Endodermal cell (in vitro differentiated cells): ENCODE measurements around the gene PSEN2. TPM values are rescaled to one million over a fixed set of nuclear protein-coding genes. Genes with fewer than 3 reads are reported as not detected.
A peak's percentile ranks its signal among the peaks of the same experiment; 100 is the strongest.

Experiments used
- DNase-seq: peaks from one replicate; pipeline ENCODE4 v3.0.0-alpha.2; 2017
- H3K27ac ChIP-seq: 2 replicates; pipeline ENCODE4 v1.5.1; 2013; ENCODE audit warnings: mild to moderate bottlenecking, low read depth, low read length, moderate library complexity
- H3K27me3 ChIP-seq: 2 replicates; pipeline ENCODE4 v1.6.1; 2013; ENCODE audit warnings: mild to moderate bottlenecking, low read length, moderate library complexity; ENCODE audit not compliant: insufficient read depth, control insufficient read depth, poor library complexity, severe bottlenecking
- H3K36me3 ChIP-seq: 2 replicates; pipeline ENCODE4 v1.7.0; 2013; ENCODE audit warnings: mild to moderate bottlenecking, low read length, moderate library complexity; ENCODE audit not compliant: control insufficient read depth, insufficient read depth
- H3K4me1 ChIP-seq: one replicate; pipeline ENCODE4 v1.7.0; 2013; ENCODE audit warnings: low read length; ENCODE audit not compliant: control insufficient read depth, insufficient read depth
- H3K4me3 ChIP-seq: 2 replicates; pipeline ENCODE4 v1.5.1; 2013; ENCODE audit warnings: mild to moderate bottlenecking, low read length, moderate library complexity
- H3K9ac ChIP-seq: 2 replicates; pipeline ENCODE4 v1.6.1; 2013; ENCODE audit warnings: mild to moderate bottlenecking, low read length, moderate library complexity; ENCODE audit not compliant: poor library complexity, severe bottlenecking; ENCODE audit errors: extremely low read depth
- H3K9me3 ChIP-seq: 2 replicates; pipeline ENCODE4 v1.6.1; 2013; ENCODE audit warnings: mild to moderate bottlenecking, low read length, moderate library complexity; ENCODE audit not compliant: control insufficient read depth
- H3K27ac Mint-ChIP-seq: 2 replicates; pipeline ENCODE4 v1.8.0; 2020; ENCODE audit warnings: mixed read lengths
- H3K27me3 Mint-ChIP-seq: 2 replicates; pipeline ENCODE4 v1.8.0; 2021; ENCODE audit warnings: mild to moderate bottlenecking, mixed read lengths; ENCODE audit not compliant: insufficient read depth
- H3K36me3 Mint-ChIP-seq: 2 replicates; pipeline ENCODE4 v1.8.0; 2020; ENCODE audit warnings: low read depth, mixed read lengths
- H3K4me1 Mint-ChIP-seq: 2 replicates; pipeline ENCODE4 v1.8.0; 2020; ENCODE audit warnings: mixed read lengths
- H3K4me3 Mint-ChIP-seq: 2 replicates; pipeline ENCODE4 v1.8.0; 2020; ENCODE audit warnings: mild to moderate bottlenecking, moderate library complexity, mixed read lengths
- H3K9me3 Mint-ChIP-seq: 2 replicates; pipeline ENCODE4 v1.8.0; 2020; ENCODE audit warnings: mild to moderate bottlenecking, mixed read lengths
- WGBS, 2 experiments: methylation state at CpG; one replicate each; pipeline versions ENCODE4 v1.1.5 to v1.1.7; 2013; ENCODE audit warnings: missing lambda C conversion rate in 2 of 2, mixed read lengths in 1 of 2; ENCODE audit not compliant: insufficient coverage in 1 of 2, insufficient read length in 1 of 2; 5-methylcytosine and 5-hydroxymethylcytosine counted together
- total RNA-seq, 2 donors: library from RNA; stranded (reverse); fragmentation: NEBNext Ultra II Directional in 1 of 2; extraction: Animal tissue kit (Norgen Biotek cat#: 25700) in 1 of 2; gene quantifications; 2 replicates in 1 of 2; 3 replicates in 1 of 2; pipeline ENCODE4 v1.2.1, GENCODE V29; 2021
- TF ChIP-seq, protein P1 (sequence below): fragments of 200-600 bp; sonication (generic); conservative IDR thresholded peaks from 2 replicates; pipeline ENCODE4 v1.5.0; 2021; ENCODE audit warnings: antibody characterized with exemption, mild to moderate bottlenecking

PSEN2 gene
- total RNA-seq, 2 donors from 2014 or later, result 21.5 to 25.2 TPM

DNA sequence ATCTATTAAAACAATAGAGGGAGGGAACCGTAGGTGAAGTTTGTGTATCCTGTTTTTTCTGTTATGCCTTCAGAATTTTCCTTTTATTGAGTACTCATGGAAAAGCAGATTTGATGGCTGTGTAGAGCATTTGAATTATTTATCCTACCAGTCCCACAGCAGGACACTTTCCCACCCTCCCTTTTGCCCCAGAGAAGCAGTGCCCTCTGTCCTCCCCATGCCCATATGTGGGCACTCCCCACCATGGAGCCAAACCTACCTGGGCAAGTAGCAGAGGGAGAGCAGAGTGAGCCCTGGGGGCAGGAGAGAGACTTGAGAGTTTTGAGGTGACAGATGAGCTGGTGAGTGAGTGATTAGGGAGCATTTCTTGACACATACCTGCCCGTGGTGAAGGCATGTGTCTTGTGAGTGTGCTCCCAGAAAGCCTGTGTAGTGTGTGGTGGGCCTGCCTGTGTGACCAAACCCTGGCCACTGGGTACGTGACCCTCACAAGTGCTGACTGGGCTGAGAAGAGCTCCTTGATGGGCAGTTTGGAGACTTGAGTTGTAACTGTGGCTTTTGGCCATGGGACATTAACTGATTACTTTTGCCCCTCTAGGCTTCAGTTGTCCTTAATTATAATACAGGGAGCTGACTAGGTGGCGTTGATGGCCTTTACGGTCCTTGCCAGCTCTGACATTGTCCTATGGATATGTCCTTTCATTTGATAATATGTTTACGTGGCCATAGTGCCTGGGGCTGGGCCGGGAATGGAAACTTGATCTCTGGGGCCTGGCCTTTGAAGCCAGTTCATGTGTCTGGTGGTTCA is 3.6 kb downstream of the PSEN2 start:
- no peak overlapping the region for H3K4me3 Mint-ChIP-seq
- DNase-seq, result peak; percentile 32

DNA sequence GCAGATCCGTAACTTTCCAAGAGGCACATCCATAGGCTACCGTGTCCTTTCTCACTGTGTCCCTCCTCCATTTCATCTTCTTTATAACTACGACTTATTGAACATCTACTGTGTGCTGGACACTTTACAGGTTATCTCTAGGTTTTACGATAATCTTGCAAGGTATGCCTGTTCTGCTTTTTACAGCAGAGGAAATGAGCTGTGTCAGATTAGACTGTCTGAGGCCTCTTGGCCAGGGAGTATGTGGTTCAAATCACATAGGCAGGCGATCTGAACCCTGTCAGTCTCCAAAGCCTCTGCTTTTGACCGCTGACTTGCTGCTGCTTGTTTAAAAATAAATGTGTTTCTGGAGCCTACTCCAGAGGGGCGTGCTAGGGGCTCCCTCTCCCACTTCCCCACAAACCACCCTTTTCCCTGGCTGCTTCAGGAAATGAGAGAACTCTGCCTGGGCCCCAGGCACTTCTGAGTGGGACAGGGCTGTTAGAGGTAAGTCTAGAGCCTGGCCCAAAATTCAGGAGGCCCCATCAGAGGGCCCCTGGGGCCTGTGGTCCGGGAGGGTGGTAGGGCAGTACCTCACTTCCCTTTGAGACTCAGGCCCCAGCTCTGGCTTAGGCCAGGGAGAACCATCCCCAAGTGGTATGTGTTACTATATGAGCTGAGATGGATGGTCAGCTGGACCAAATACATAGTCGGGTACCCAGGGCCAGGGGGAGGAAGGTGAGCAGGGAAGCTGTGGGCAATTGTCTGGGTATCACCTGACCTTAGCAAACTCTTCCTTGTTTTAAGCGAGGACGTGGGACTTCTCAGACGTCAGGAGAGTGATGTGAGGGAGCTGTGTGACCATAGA is 4.4 kb downstream of the PSEN2 start:
- no peak overlapping the region for H3K27ac ChIP-seq
- H3K36me3 Mint-ChIP-seq, result peaks cover 22% of the 10 kb centered on the region
- WGBS, 2 experiments, result 86 to 93% methylated on average over 11 to 12 of the region's 12 CpGs

More for the DNA sequence above, 3.6 kb downstream of the PSEN2 start:
- H3K9ac ChIP-seq, result no peak overlapping the region
- H3K4me1 ChIP-seq, result peaks cover 4% of the 10 kb centered on the region
- Mint-ChIP-seq H3K27me3 (peaks cover 12% of the 10 kb centered on the region), H3K27ac (no peak overlapping the region), H3K9me3 (no peaks in the 10 kb centered on the region), H3K4me1 (peaks cover 15% of the 10 kb centered on the region), H3K36me3 (peaks cover 16% of the 10 kb centered on the region)
- TF ChIP-seq, protein P1, sequence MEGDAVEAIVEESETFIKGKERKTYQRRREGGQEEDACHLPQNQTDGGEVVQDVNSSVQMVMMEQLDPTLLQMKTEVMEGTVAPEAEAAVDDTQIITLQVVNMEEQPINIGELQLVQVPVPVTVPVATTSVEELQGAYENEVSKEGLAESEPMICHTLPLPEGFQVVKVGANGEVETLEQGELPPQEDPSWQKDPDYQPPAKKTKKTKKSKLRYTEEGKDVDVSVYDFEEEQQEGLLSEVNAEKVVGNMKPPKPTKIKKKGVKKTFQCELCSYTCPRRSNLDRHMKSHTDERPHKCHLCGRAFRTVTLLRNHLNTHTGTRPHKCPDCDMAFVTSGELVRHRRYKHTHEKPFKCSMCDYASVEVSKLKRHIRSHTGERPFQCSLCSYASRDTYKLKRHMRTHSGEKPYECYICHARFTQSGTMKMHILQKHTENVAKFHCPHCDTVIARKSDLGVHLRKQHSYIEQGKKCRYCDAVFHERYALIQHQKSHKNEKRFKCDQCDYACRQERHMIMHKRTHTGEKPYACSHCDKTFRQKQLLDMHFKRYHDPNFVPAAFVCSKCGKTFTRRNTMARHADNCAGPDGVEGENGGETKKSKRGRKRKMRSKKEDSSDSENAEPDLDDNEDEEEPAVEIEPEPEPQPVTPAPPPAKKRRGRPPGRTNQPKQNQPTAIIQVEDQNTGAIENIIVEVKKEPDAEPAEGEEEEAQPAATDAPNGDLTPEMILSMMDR, result no peak
- 85 to 90% methylated on average over 2 to 7 of the region's 7 CpGs for WGBS, 2 experiments
- peaks cover 5% of the 10 kb centered on the region for H3K27me3 ChIP-seq
- no peak overlapping the region for H3K4me3 ChIP-seq
- H3K9me3 ChIP-seq, result no peaks in the 10 kb centered on the region
- H3K36me3 ChIP-seq, result peaks cover 18% of the 10 kb centered on the region
- H3K27ac ChIP-seq, result no peak overlapping the region

DNA sequence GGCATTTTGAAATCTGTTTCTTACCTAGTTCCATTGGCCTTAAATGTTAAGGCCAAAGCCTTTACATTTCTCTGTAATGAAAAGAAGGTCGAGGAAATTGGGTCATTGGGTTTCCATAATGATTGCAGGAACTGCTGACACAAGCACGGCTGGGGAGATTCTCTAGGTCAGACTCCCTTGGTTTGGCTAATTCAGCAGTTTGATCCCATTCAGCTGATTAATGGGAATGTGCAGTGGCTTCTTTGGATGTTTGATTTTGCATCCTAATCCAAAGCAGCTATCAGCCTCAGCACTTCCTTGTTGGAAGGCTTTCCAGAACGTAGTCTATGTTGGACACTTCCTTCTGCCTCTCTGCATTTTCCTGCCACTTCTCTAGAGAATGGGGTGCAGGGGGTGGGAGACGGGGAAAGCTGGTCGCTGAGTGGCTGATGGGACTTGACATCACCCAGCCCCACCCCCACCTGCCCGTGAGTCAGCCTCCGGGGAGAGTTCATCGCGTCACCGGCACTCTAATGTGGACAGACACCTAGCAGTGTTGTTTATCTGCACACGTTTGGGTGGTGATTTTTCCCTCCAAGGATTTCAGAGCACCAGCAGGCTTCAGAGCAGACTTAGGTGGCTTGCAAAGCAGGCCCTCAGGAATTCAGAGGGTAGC is 5.4 kb downstream of the PSEN2 start:
- Mint-ChIP-seq H3K4me3 (no peak overlapping the region), H3K4me1 (peaks cover 13% of the 10 kb centered on the region), H3K9me3 (no peaks in the 10 kb centered on the region), H3K36me3 (peaks cover 25% of the 10 kb centered on the region), H3K27me3 (peaks cover 9% of the 10 kb centered on the region), H3K27ac (no peak overlapping the region)
- Histone ChIP-seq H3K36me3 (peaks cover 23% of the 10 kb centered on the region), H3K27me3 (peaks cover 5% of the 10 kb centered on the region), H3K9me3 (no peaks in the 10 kb centered on the region), H3K4me1 (peaks cover 4% of the 10 kb centered on the region), H3K9ac (no peak overlapping the region), H3K4me3 (no peak overlapping the region), H3K27ac (no peak overlapping the region)
- peak; percentile 66 for DNase-seq
- TF ChIP-seq, protein P1, result no peak
- 68 to 83% methylated on average over 7 to 11 of the region's 11 CpGs for WGBS, 2 experiments

More for the DNA sequence above, 4.4 kb downstream of the PSEN2 start:
- H3K27ac Mint-ChIP-seq, result peak overlapping the region; percentile 60
- H3K9ac ChIP-seq, result no peak overlapping the region
- peaks cover 4% of the 10 kb centered on the region for H3K4me1 ChIP-seq
- TF ChIP-seq, protein P1, result no peak
- no peak overlapping the region for H3K4me3 Mint-ChIP-seq
- no peaks in the 10 kb centered on the region for H3K9me3 ChIP-seq
- peak; percentile 30 for DNase-seq
- H3K36me3 ChIP-seq, result peaks cover 23% of the 10 kb centered on the region
- H3K27me3 ChIP-seq, result peaks cover 5% of the 10 kb centered on the region
- no peaks in the 10 kb centered on the region for H3K9me3 Mint-ChIP-seq
- peaks cover 15% of the 10 kb centered on the region for H3K4me1 Mint-ChIP-seq
- H3K4me3 ChIP-seq, result no peak overlapping the region
- H3K27me3 Mint-ChIP-seq, result peaks cover 9% of the 10 kb centered on the region
